Neural progenitor cell (in vitro differentiated cells): Measurements from ENCODE around the gene RBFA.

Experiments
- EZH2 ChIP-seq: fragments of 200-600 bp; sonication (generic); IDR thresholded peaks from 2 replicates; pipeline ENCODE4 v1.6.1; 2017; ENCODE audit warnings: antibody characterized with exemption, mild to moderate bottlenecking, moderate library complexity
- TF ChIP-seq, protein P1 (sequence below): fragments of 200-600 bp; sonication (generic); IDR thresholded peaks from 2 replicates; pipeline ENCODE4 v1.5.1; 2017; ENCODE audit warnings: antibody characterized with exemption, mild to moderate bottlenecking

- TF ChIP-seq, protein P1, sequence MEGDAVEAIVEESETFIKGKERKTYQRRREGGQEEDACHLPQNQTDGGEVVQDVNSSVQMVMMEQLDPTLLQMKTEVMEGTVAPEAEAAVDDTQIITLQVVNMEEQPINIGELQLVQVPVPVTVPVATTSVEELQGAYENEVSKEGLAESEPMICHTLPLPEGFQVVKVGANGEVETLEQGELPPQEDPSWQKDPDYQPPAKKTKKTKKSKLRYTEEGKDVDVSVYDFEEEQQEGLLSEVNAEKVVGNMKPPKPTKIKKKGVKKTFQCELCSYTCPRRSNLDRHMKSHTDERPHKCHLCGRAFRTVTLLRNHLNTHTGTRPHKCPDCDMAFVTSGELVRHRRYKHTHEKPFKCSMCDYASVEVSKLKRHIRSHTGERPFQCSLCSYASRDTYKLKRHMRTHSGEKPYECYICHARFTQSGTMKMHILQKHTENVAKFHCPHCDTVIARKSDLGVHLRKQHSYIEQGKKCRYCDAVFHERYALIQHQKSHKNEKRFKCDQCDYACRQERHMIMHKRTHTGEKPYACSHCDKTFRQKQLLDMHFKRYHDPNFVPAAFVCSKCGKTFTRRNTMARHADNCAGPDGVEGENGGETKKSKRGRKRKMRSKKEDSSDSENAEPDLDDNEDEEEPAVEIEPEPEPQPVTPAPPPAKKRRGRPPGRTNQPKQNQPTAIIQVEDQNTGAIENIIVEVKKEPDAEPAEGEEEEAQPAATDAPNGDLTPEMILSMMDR, result no peak
- TF ChIP-seq EZH2, result no peak
These were observed 31.5 kb downstream of the RBFA start for GRCh38 chr18:80065705-80066104.
